ENCODE results near the gene WDR41. TPM values are rescaled to one million over a fixed set of nuclear protein-coding genes. Genes with fewer than 3 reads are reported as not detected.

Gene WDR41
- polyA plus RNA-seq, 1 experiment = 112 TPM

GRCh38 chr5:77431286-77431685 is 60.8 kb downstream of the WDR41 start:
- TF ChIP-seq CTCF (IDR thresholded peaks at IDR 0.05; ENCODE audit: insufficient read depth, low read depth, low read length) = no peak
- peak; percentile 69 for DNase-seq (ENCODE audit: low read depth)
- CTCF ChIA-PET = interaction anchor here (1.2 to 1.5 kb wide), 3 partner anchors 14 to 286 kb away, joined by 3 to 4 read pairs (median 4); no protein-coding TSS in a partner anchor
- H3K4me3 ChIP-seq (ENCODE audit: low read depth, low read length) = no peak overlapping the region
- POLR2A ChIA-PET = no interaction called here
- peaks cover 10% of the 10 kb centered on the region for H3K36me3 ChIP-seq (ENCODE audit: control insufficient read depth, insufficient read depth, low read length)
- H3K27me3 ChIP-seq (ENCODE audit: control insufficient read depth, insufficient read depth, low read length) = no peaks in the 10 kb centered on the region

GRCh38 chr5:77430726-77431125 is 61.4 kb downstream of the WDR41 start:
- no peaks in the 10 kb centered on the region for H3K27me3 ChIP-seq (ENCODE audit: control insufficient read depth, insufficient read depth, low read length)
- peaks cover 8% of the 10 kb centered on the region for H3K36me3 ChIP-seq (ENCODE audit: control insufficient read depth, insufficient read depth, low read length)
- ChIA-PET CTCF (no interaction called here), POLR2A (no interaction called here)
- DNase-seq (ENCODE audit: low read depth) = peak; percentile 75
- no peak for TF ChIP-seq CTCF (IDR thresholded peaks at IDR 0.05; ENCODE audit: insufficient read depth, low read depth, low read length)
- no peak overlapping the region for H3K4me3 ChIP-seq (ENCODE audit: low read depth, low read length)

DNA sequence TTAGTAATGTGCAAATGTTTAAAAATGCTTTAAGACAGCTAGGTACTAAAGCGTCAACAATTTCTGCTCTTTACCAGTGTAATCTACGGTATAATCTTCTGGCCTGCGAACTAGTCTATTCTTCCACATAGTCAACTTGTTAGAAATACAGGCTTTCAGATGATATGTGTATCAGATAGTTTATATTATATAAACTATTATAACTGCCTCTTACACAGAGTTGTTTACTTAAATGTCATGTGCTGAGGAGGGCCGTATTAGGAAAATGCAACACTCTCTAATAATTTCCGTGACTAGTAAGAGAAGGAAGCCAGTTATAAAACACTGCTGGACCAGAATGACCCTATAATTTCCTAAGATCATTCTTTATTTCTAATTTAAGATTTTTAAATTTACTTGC is 63.6 kb downstream of the WDR41 start:
- ChIA-PET CTCF (interaction anchor here (0.8 to 1.1 kb wide), 2 partner anchors 9 to 24 kb away, joined by 3 to 4 read pairs; no protein-coding TSS in a partner anchor), POLR2A (interaction anchor here (0.6 to 0.9 kb wide), 2 partner anchors 63 to 810 kb away, joined by 3 to 5 read pairs; partner anchors contain the start of gene WDR41)
- Histone ChIP-seq H3K27me3 (ENCODE audit: control insufficient read depth, insufficient read depth, low read length) (no peaks in the 10 kb centered on the region), H3K4me3 (ENCODE audit: low read depth, low read length) (no peak overlapping the region), H3K36me3 (ENCODE audit: control insufficient read depth, insufficient read depth, low read length) (peaks cover 5% of the 10 kb centered on the region)
- DNase-seq (ENCODE audit: low read depth) = no peak
- no peak for TF ChIP-seq CTCF (IDR thresholded peaks at IDR 0.05; ENCODE audit: insufficient read depth, low read depth, low read length)

- peak; percentile 50 for DNase-seq (ENCODE audit: low read depth)
- peaks cover 5% of the 10 kb centered on the region for H3K36me3 ChIP-seq (ENCODE audit: control insufficient read depth, insufficient read depth, low read length)
- TF ChIP-seq CTCF (IDR thresholded peaks at IDR 0.05; ENCODE audit: insufficient read depth, low read depth, low read length) = no peak
- H3K4me3 ChIP-seq (ENCODE audit: low read depth, low read length) = no peak overlapping the region
- ChIA-PET CTCF (interaction anchor here (0.8 to 1.1 kb wide), 2 partner anchors 9 to 24 kb away, joined by 3 to 4 read pairs; no protein-coding TSS in a partner anchor), POLR2A (interaction anchor here (0.6 to 0.9 kb wide), 2 partner anchors 64 to 810 kb away, joined by 3 to 5 read pairs; partner anchors contain the start of gene WDR41)
- no peaks in the 10 kb centered on the region for H3K27me3 ChIP-seq (ENCODE audit: control insufficient read depth, insufficient read depth, low read length)
Observed at GRCh38 chr5:77427998-77428397, 64.1 kb downstream of the WDR41 start.

- ChIA-PET CTCF (interaction anchor here (0.9 to 2.9 kb wide), 4 partner anchors 12 to 282 kb away, joined by 3 to 17 read pairs (median 4); partner anchors contain the start of gene WDR41), POLR2A (interaction anchor here (1.1 kb wide), 1 partner anchor 10 kb away, joined by 4 read pairs; no protein-coding TSS in a partner anchor)
- TF ChIP-seq CTCF (IDR thresholded peaks at IDR 0.05; ENCODE audit: insufficient read depth, low read depth, low read length) = no peak
- H3K4me3 ChIP-seq (ENCODE audit: low read depth, low read length) = no peak overlapping the region
- peaks cover 4% of the 10 kb centered on the region for H3K36me3 ChIP-seq (ENCODE audit: control insufficient read depth, insufficient read depth, low read length)
- H3K27me3 ChIP-seq (ENCODE audit: control insufficient read depth, insufficient read depth, low read length) = no peaks in the 10 kb centered on the region
- no peak for DNase-seq (ENCODE audit: low read depth)
Observed at GRCh38 chr5:77426670-77427069, 65.4 kb downstream of the WDR41 start.
